ENCODE data around the gene SCGB1D1.

SCGB1D1 gene

GRCh38 chr11:62208785-62209144 is 18.7 kb downstream of the SCGB1D1 start:
- no peak for DNase-seq (ENCODE audit: low read depth)
- H3K4me3 ChIP-seq (ENCODE audit: low read depth, low read length), result no peak overlapping the region

GRCh38 chr11:62217191-62217748 is 27.3 kb downstream of the SCGB1D1 start:
- no peak for DNase-seq (ENCODE audit: low read depth)
- H3K4me3 ChIP-seq (ENCODE audit: low read depth, low read length), result no peak overlapping the region

GRCh38 chr11:62221498-62221897 is 31.5 kb downstream of the SCGB1D1 start:
- no peak overlapping the region for H3K4me3 ChIP-seq (ENCODE audit: low read depth, low read length)
- no peak for DNase-seq (ENCODE audit: low read depth)

- DNase-seq (ENCODE audit: low read depth), result no peak
- H3K4me3 ChIP-seq (ENCODE audit: low read depth, low read length), result no peak overlapping the region
Observed at GRCh38 chr11:62223095-62223494, 33.1 kb downstream of the SCGB1D1 start.

GRCh38 chr11:62233730-62234129 is 43.7 kb downstream of the SCGB1D1 start:
- no peak overlapping the region for H3K4me3 ChIP-seq (ENCODE audit: low read depth, low read length)
- no peak for DNase-seq (ENCODE audit: low read depth)

GRCh38 chr11:62236187-62236586 is 46.2 kb downstream of the SCGB1D1 start:
- DNase-seq (ENCODE audit: low read depth), result no peak
- H3K4me3 ChIP-seq (ENCODE audit: low read depth, low read length), result no peak overlapping the region

GRCh38 chr11:62237499-62237898 is 47.5 kb downstream of the SCGB1D1 start:
- H3K4me3 ChIP-seq (ENCODE audit: low read depth, low read length), result no peak overlapping the region
- DNase-seq (ENCODE audit: low read depth), result no peak

- no peak for DNase-seq (ENCODE audit: low read depth)
- H3K4me3 ChIP-seq (ENCODE audit: low read depth, low read length), result no peak overlapping the region
Observed at GRCh38 chr11:62238151-62238550, 48.1 kb downstream of the SCGB1D1 start.

- DNase-seq (ENCODE audit: low read depth), result no peak
Observed at GRCh38 chr11:62241095-62241494, 51.1 kb downstream of the SCGB1D1 start.

GRCh38 chr11:62242021-62242420 is 52.0 kb downstream of the SCGB1D1 start, which contains the start of gene SCGB1D2:
Gene SCGB1D2, plus strand, starts transcription at chr11:62242239. Its CDS starts 69 bp downstream, at chr11:62242308.
- DNase-seq (ENCODE audit: low read depth), result no peak
- H3K4me3 ChIP-seq (ENCODE audit: low read depth, low read length), result no peak within 1 kb of the TSS

More at GRCh38 chr11:62241095-62241494, 51.1 kb downstream of the SCGB1D1 start:
- no peak overlapping the region for H3K4me3 ChIP-seq (ENCODE audit: low read depth, low read length)

All from skeletal muscle cell (primary cell).